Measurements from ENCODE around the gene GMDS.

Gene GMDS

DNA sequence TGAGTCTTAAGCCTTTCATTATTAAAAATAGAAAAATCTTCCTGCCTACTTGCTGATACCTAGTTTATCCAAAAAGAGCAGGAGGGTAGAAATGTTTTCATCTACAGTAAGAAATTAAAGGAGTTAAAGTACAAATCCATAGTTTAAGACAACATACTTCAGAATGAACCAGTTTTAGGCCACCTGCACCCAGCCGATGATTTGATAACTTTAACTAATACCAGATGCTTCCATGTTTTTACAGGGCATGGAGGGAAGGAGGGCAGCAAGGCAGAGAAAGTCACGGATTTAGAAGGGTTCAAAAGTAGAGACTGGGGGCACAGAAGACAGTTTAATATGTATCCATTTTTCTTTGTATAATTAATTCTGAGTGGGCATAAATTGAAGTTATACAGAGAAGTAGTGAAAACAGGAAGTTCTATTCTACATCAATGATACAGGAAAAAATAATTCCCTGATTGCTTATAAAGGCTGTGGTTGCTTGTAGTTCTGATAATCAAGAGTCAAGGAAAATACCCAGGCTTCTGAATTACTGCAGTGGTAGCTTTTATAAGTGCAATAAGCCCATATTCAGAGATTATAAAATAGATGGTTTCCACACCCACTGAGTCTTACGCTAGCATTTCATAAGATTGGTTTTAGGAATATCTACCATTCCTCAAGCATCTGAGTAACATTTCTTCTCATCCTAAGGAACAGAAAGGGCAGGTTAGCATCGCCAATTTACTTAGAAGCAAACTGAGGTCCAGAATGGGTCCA is 72.0 kb downstream of the GMDS start:
- DNase-seq, result no peak

DNA sequence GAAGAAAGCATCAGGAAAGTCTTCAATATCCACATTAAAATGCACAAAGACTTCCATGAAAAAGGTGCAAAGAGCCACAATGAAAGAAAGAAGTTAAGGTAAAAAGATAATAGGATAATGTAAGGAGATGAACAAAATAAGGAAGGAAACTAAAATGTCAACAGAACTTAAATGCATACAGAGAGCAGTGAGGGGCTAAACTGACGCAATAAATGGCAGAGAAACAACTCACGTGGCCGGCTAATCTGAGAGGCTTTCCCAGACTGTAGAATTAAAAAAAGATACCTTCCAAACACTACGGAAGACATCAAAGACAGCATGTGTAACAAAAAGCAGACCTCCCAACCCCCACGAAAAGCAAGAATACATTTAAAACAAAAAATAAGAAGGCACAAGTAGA is 73.7 kb downstream of the GMDS start:
- no peak for DNase-seq

DNA sequence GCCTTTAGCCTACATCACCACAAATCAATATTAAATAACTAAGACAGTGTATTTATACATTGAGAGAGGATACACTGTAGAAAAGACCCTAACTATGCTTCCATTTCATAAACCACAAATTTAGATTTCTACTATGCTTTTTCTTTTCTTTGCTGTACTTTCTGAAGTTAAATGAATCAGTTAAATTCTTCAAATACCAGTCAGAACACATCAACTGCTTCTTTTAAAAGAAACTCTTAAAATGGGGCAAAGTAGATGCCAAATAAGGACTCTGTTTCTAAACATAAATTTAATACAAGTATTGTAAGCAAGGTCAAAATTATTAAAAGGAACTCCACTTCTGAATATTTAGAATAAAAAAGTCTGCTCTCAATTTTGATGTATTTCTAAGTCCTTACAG is 76.9 kb downstream of the GMDS start:
- DNase-seq, result no peak

DNA sequence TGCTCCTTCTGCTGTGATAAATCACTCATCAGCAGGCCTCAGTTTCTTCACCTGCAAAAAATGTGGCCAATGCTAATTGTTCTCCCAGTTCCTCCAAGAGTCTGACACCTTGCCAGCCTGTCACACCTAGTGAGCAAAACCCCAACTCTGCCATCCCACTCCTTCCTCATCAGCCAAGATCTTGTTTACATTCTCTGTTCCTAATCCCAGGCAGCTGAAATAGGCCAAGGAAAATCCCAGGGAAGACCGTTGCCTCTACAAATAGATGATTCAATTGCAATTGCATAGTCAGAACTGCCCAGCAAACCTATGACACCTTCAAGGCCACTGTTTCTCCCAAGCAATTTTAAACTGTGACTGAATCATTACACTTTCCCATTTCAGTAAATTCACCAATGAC is 78.7 kb downstream of the GMDS start:
- no peak for DNase-seq

DNA sequence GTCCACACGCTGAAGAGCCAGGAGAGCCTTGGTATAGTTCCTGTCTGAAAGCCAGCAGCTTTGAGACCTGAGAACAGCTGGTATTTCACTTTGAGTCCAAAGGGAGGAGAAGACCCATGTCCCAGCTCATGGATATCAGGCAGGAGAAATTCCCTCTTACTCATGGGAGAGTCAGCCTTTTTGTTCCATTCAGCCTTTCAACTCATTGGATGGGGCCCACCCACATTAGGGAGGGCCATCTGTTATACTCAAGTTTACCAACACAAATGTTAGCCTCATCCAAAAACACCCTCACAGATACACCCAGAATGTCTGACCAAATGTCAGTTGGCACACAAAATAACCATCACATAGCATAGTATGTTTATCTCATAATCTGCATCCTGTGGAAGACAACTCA is 80.1 kb downstream of the GMDS start:
- DNase-seq, result peak; percentile 21

DNA sequence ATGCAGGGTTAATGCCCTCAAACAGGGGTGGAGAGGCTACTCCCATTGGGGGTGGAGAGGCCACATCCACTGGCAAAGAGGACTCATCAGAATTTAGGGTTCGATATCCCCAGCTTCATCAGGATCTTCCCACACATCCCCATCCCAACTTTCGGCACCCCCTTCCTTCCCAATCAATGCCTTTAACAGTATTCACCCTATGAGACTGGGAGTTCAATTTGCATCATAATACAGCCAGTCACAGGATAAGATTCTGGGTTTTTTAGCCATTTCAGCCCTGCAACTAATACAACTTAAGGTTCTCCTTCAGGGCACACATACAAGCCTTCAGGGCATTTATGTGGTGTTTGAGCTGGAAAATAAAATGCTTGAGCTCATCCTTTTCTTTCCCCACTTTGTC is 80.9 kb downstream of the GMDS start:
- no peak for DNase-seq

DNA sequence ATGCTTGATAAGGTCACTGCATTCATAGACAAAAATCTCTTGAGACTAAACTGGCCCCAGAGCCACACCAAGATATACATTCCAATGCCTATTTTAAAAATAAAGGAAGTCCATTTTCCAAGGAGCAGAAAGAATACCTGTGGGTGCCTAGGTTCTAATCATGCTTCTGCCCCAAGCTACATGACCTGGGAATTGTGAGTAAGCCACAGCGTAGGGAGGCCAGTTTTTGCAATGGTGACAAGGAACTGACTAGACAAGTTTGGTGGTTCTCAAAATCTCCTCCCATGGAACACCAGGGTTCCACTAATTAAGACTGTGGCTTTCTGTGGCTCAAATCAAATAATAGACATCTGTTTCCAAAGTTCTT is 83.3 kb downstream of the GMDS start:
- DNase-seq, result no peak

DNA sequence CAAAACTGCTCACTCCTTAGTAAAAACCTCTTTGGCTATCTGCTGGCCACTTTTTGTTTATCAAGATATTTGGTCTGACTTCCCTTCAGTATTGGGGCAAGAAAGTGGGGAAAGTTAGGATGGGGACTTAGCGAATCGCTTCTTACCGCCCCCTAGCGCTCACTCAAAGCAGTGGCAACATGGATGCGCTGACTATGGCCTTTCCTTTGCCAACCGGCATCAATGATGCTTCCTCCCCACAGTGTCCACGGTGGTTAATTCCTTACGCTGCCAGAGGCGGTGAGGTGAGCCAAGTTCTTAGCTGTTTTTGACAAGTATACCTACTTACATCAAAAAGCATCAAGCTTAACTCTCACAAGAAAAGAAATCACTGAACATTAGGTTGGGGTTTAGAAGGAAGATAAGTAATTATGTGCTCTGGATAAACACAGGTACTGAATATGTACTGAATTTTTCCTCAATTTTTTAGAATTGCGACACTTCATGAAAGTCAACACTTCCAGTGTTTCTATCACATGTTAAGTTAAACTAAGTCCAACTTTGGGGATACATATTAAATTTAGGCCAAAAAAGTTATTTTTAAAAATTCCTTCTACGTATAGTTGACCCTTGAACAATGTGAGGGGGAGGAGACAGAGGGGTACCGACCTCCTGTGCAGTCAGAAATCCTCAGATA is 86.7 kb downstream of the GMDS start:
- DNase-seq, result no peak

DNA sequence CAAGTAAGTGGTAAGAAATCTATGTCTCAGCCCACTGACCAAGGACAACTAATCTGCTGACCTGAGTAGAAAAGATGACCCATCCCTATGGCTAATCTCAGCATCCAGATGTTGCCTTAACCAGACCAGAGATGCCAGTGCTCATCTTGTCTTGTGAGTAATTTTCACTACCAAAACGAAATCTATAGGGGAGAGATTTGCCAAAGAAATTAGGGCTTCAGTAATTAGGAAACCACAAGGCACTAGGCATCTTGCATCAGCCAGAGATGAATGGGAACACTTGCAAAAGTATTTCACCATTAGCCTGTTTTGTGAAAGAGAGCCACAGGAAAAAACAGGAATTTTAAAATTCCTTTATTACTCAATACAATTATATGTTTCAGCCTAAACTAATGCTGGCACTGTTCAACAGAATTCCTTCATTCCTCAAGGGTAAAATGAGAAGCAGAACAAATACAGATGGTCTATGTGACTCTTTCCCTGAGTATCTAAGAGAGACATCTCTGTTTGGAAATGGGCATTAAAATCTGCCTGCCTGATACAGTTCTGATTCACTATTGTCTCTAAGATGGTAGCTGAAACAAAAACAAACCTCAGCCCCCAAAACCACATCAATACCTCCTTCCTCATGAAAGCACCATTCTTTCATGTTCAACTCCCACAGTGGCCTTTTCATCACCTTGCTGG is 87.8 kb downstream of the GMDS start:
- DNase-seq, result no peak

DNA sequence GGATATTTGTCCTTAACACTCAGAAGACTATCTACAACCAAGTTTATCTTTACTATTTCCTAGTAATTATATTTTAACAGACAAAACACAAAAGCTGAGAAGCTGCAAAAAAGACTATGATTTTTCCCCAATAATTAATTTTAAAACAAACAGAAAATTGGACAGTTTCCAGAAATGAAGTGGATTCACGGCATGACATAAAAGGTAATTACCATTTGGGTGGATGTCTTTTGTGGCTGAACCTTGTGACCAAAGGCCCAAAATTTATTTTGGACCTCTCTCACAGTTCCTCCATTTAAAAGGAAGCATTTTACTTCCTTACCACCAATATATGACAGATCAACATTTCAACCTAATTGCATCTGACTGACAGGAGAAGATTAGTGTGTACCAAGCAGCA is 90.2 kb downstream of the GMDS start:
- DNase-seq, result no peak

DNA sequence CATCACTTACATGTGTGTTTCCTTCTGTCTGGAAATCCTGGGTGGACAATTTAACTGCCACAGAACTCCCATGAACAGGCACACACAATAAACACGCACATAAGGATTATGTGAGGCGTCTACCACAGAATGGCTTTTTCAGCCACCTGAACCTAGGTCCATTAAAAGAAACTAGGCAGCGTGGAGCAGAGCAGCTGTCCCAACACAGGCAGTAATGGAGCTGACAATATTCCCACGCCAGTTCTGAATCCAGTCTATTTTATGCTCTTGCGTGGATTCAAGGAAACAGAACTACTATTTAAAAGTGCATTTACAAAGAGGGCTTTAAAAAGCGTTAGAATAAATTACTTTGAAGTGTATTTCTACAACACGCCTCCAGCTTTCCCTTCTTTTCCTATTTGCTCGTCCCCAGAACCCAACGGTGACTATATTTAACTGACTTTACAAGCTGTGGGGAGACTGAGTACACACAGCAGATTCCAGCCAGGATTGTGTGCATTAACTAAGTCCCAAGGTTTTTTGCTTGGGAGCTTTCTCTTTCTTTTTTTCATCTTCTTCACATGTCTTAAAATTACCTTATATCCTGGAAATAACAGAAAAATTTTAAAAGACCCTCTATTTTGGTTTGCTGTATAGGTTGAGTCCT is 95.9 kb downstream of the GMDS start:
- DNase-seq, result no peak

DNA sequence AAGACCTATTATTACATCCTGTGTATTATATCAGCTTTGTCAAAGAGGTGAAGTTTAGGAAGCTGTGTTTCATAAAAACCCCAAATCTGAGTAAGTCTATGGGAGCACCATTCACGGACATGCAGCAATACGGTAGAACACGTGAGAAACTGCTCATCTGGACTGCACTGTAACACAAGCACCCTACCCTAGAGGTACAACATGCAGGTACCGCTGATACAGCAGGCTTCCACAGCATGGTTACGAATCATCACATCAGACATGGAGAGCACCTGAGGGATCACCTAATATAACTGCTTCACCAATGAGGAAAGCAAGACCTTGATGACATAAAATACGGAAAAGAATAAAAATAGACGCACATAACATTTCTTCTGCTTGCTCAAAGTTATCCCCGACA is 96.7 kb downstream of the GMDS start:
- no peak for DNase-seq

DNA sequence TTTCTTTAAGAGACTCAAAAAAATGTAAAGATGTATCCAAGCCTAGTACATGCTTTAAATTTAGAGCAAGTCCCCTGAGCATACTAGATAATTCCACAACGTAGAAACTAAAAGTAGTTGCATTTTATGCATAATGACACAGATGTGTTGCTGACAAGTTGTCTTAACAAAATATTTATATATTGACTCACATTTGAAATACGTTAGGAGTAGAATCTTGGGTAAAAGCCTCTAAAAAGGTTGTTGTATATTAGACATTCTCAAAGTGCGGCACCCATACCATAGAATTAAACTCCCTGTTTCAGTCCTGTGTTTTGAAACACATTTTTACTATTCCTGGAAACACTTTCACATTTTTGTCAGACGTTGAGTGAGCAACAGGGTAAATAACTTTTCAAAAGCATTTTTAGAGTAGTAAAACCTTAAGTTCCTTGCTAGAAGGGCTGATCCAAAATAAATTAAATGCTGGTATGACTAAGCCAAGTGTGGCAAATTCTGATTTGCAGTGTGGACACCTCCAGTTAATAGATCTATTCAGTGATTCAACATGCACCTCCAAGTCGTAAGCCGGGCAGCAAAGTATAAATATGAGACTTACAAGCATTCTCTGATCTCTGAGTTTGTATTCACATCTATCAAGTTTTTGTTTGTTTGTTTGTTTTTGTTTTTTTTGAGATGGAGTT is 97.5 kb downstream of the GMDS start:
- no peak for DNase-seq

DNA sequence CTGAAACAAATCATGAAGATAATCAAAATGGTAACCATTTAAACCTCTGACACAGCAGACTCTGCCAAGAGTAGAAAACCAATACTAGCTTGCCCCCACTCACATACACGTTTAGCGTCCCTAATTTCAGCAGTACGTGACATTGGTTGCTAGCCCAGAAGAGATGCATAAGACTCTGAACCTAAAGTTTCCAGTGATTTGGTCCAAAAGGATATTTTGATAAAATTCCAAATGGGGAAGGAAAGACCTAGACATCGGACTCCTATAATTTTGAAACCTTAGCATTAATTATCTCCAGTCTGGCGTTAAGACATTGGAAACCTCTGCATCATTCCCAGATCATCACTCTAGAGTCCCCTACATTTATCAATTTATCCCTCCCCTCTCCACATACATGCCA is 98.1 kb downstream of the GMDS start:
- no peak for DNase-seq

DNA sequence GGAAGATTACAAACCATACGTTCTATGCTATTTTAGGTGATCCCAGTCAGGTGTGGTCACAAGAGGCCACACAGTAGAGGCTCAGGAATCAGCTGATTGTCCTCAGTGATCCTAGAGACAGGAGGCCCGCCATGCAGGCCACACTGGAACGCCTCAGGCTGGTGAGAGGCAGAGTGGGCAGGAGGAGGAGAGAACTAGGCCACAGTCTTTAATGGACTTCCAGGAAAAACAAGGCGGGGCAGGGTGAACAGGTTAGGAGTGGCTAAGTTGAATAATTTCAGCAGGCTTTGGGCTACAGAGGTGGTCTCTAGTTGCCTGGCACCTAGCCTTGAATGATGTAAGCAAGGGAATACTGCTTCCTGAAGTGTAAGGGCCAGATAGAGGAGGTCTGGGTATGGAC is 101.2 kb downstream of the GMDS start:
- no peak for DNase-seq

DNA sequence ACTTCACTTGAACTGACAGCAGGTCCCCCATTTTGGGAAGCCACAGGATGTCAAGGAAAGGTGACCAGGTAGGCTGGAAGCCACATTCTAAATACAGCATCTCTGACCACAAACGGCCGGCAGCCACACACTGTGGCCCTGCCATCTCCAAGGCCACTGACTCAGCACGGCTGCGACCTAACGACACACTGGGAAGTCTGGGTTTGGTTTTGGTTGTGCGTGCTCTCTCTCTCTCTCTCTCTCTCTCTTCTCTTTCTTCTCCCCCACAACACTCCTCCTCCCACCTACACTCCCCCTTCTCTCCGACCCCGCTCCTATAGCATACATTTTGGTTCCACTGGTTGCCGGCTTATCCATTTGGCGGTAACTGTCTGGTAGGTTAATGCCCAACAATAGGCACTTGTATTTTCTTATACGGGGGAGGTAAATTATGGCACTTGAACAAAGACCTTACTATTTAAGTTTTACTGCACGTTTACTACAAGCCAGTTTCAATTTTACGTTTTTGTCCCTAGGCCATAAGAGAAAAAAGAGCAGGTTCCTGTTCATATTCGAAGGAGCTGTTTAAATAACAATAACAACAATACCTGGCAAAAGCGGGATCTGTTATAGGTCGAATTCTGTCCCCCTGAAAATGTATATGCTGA is 103.6 kb downstream of the GMDS start:
- no peak for DNase-seq

DNA sequence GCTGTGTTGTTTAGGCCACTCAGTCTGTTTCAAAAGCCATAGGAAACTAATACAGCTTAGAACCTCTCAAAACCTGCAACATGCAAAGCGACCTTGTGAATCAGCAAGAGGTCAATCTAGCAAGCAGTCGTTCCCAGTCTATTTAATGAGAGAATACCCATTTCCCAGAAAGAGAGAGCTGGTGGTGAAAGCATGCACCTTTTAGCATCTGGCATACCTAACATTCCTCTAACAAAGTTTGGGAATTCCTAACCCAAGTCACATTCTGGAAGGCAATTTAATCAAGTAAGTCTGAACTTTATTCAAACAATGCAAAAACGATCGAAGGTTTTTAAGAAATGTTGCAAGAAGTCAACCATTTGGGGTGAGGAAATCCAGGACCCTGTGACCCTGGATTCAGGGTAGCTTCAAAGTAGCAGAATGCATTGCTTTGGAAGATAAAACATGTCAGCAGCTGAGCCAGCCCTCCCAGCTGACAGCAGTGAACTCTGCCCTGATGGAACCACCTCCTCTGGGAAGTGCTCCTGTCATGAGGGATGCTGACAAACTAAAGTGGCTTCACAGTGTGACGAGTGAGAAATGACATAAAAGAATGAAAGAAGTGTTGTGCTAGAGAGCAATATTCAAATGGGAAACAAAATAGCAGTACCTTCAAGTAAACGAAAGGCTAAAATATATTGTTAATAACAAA is 104.8 kb downstream of the GMDS start:
- no peak for DNase-seq

DNA sequence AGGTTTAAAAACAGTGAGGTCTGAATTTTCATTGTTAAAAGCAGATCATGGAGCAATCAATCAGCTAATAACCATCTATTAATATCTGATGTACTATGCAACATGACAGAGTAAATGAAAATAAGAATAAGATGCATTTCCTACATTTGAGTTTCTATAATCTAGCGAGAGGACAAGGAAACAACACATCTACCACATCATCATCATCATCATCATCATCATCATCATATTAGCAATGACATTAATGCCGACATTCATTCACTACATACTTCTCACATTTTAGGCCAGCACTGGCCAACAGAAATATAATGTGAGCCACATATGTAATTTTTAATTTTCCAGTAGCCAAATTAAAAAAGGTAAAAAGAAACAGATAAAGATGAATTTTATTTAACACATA is 110.0 kb downstream of the GMDS start:
- DNase-seq, result no peak

DNA sequence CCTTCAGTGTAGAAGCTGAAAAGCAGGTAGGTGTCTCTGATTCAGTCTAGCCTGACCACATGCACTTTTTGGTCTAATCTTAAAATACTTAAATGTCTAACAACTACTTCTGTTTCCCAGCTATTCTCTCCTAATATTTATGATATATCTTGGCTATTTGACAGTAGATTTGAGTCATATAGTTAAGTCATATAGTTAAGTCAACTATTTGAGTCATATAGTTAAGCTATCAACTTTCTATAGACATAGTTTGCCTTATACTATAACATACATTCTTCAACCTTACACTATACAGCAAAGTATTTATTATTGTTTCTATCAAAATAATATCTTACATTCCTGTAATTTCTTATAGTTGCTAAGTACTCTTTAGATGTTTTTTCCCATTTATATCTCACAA is 110.9 kb downstream of the GMDS start:
- DNase-seq, result no peak

DNA sequence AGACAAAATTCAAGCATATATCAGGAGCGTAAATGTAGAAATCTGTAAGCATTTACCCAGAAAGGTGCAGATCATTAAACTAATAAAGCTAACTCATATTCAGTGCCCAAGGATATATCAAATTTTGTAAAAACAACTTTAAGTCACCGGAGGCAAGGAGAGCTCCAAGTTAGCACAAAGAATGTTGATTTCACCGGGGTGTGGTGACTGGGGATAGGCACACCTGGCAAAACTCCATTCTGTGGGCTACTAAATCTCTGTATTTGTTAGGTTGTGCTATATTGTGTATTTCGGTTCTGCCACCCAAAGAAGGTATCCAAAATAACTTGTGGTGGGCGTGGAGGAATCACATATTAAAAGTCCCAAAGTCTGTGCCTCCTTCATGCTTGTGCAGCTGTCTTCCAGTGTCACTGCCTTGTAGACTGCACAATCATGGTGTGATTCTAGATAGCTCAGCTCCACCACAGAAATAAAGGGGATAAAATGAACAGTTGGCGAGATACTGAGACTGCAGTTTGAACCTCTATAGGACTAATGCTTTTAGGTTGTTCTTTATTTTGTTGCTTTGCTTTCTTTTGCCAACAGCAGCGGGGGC is 111.6 kb downstream of the GMDS start:
- no peak for DNase-seq

DNA sequence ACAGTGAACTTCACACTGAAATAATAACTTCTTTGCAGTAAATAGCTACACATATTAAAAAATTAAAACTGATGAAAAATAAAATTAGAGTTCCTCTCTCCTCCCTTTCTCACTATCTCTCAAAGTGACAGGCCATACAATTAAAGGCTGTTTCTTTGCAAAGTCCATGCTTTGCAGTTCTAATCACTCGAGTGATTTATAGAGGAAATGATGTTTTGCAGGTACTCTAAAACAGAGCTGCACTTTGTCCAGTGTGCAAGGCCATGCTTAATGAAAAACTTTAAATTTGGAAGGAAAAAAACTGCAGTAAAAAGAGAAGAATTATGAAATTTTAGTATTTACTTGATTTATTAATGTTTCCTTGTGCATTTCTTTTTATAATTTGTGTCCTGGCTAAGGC is 112.5 kb downstream of the GMDS start:
- no peak for DNase-seq

DNA sequence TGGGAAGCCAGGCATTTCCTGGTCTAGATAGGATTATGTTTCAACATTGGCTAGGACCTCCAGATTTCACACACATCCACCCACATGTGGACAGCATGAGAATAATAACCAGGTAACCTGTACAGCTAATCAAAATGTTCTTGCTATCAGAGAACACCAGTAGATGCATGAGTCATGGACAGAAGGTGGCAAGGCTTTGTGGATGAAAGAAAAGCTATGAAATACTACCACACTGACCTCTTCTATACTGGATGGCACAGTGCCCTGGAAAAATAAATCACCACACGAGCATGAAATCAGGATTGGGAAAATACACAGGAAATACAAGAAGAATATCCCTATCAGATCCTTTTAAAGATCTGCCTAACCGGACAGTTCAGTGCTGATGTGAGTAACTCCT is 113.0 kb downstream of the GMDS start:
- no peak for DNase-seq

Data from NCI-H2171 treated with DMSO at 0.1 percent for 48 hours (cell line).